Endothelial cell of umbilical vein (primary cell): ENCODE measurements around the gene FADS2. TPM values are rescaled to one million over a fixed set of nuclear protein-coding genes. Genes with fewer than 3 reads are reported as not detected.

ENCODE experiments used
- BruUV-seq: library from RNA; stranded (reverse); fragments of 400-500 nt; replicated peaks from 2 replicates; lab custom pipeline; 2021; lab: Mats Ljungman, UMichigan
- CTCF ChIA-PET: fragments of 300-600, 350-600 bp; sonication (Branson Sonifier 250); formaldehyde crosslinking; loops from one replicate; lab custom pipeline; 2021; ENCODE audit warnings: antibody characterized with exemption, inconsistent platforms; lab: Charles Lee
- POLR2A ChIA-PET: fragments of 300-600, 350-600 bp; sonication (Branson Sonifier 250); formaldehyde crosslinking; loops from one replicate; lab custom pipeline; 2021; ENCODE audit warnings: antibody characterized with exemption, inconsistent platforms; lab: Charles Lee
- DNase-seq: peaks from one replicate; pipeline ENCODE4 v3.0.0-alpha.2; 2011; ENCODE audit warnings: low read depth, low spot score
- FAIRE-seq: peaks from 2 replicates; lab custom pipeline; 2011; peaks lifted over from hg19 to GRCh38; lab: Jason Lieb, UNC
- H2AFZ ChIP-seq: 2 replicates; pipeline ENCODE4 v1.6.0; 2012; ENCODE audit warnings: low read depth, low read length, control low read depth, inconsistent platforms
- H3K27ac ChIP-seq: 2 replicates; pipeline ENCODE4 v1.5.1; 2011; ENCODE audit warnings: low read depth, mild to moderate bottlenecking, control low read depth, low read length, moderate library complexity; ENCODE audit not compliant: insufficient read depth
- H3K27me3 ChIP-seq, 2 experiments: 2 replicates each; pipeline versions ENCODE4 v1.6.0 to v1.6.1; 2011; ENCODE audit warnings: low read length in 2 of 2, mixed read lengths in 1 of 2; ENCODE audit not compliant: control insufficient read depth in 2 of 2, insufficient read depth in 2 of 2
- H3K36me3 ChIP-seq, 2 experiments: 2 replicates in 1 of 2; 3 replicates in 1 of 2; pipeline ENCODE4 v1.5.1; 2011; ENCODE audit warnings: low read length in 2 of 2, mild to moderate bottlenecking in 1 of 2, moderate library complexity in 1 of 2; ENCODE audit not compliant: control insufficient read depth in 2 of 2, insufficient read depth in 2 of 2; ENCODE audit errors: extremely low read depth in 1 of 2
- H3K4me1 ChIP-seq: 3 replicates; pipeline ENCODE4 v1.5.1; 2011; ENCODE audit warnings: mild to moderate bottlenecking, low read length; ENCODE audit not compliant: control insufficient read depth, insufficient read depth; ENCODE audit errors: extremely low read depth
- H3K4me2 ChIP-seq: 2 replicates; pipeline ENCODE4 v1.6.1; 2011; ENCODE audit warnings: low read length, control low read depth, mixed read lengths; ENCODE audit not compliant: insufficient read depth
- H3K4me3 ChIP-seq, 3 experiments: fragments of 200-600 bp in 1 of 3; sonication (generic), shearing (Covaris generic) in 1 of 3; replicated peaks in 1 of 3; 2 replicates each; pipeline ENCODE4 v1.5.1; 2011 to 2016; ENCODE audit warnings: control low read depth in 3 of 3, low read length in 3 of 3, mild to moderate bottlenecking in 2 of 3, inconsistent platforms in 1 of 3, low read depth in 1 of 3, moderate library complexity in 1 of 3; ENCODE audit not compliant: insufficient read depth in 1 of 3
- H3K79me2 ChIP-seq: 2 replicates; pipeline ENCODE4 v1.6.0; 2012; ENCODE audit warnings: low read length, inconsistent platforms; ENCODE audit not compliant: control insufficient read depth, insufficient read depth
- H3K9ac ChIP-seq: replicated peaks from 2 replicates; pipeline ENCODE3; 2011; ENCODE audit warnings: low read length, control low read depth; ENCODE audit not compliant: insufficient read depth; ENCODE audit errors: extremely low read depth
- H3K9me1 ChIP-seq: replicated peaks from 3 replicates; pipeline ENCODE4 v1.6.0; 2011; ENCODE audit warnings: mild to moderate bottlenecking, low read length; ENCODE audit not compliant: control insufficient read depth, insufficient read depth; ENCODE audit errors: extremely low read depth
- H3K9me3 ChIP-seq: replicated peaks from 2 replicates; pipeline ENCODE4 v1.5.1; 2012; ENCODE audit warnings: low read length, inconsistent platforms; ENCODE audit not compliant: control insufficient read depth, insufficient read depth
- H4K20me1 ChIP-seq: replicated peaks from 2 replicates; pipeline ENCODE3; 2011; ENCODE audit warnings: mild to moderate bottlenecking, low read length; ENCODE audit not compliant: control insufficient read depth, insufficient read depth; ENCODE audit errors: extremely low read depth
- EZH2 ChIP-seq: IDR thresholded peaks from 2 replicates; pipeline ENCODE4 v1.6.1; 2012; ENCODE audit warnings: borderline replicate concordance, low read depth, mild to moderate bottlenecking, moderate library complexity, low read length, inconsistent platforms; ENCODE audit not compliant: severe bottlenecking
- FOS ChIP-seq: IDR thresholded peaks from 2 replicates; pipeline ENCODE4 v1.6.1; 2011; ENCODE audit warnings: mild to moderate bottlenecking, low read length, moderate library complexity, borderline replicate concordance; ENCODE audit not compliant: insufficient read depth
- GATA2 ChIP-seq: IDR thresholded peaks from 2 replicates; pipeline ENCODE4 v1.7.0; 2011; ENCODE audit warnings: low read depth, mild to moderate bottlenecking, moderate library complexity, mixed read lengths, low read length; ENCODE audit not compliant: insufficient read length, insufficient read depth
- JUN ChIP-seq: IDR thresholded peaks from 2 replicates; pipeline ENCODE4 v1.6.1; 2011; ENCODE audit warnings: borderline replicate concordance, low read depth; ENCODE audit not compliant: insufficient read length, insufficient read depth
- MYC ChIP-seq: IDR thresholded peaks from one replicate; pipeline ENCODE4 v1.6.1; 2011; ENCODE audit warnings: mild to moderate bottlenecking, low read depth, low read length
- POLR2A ChIP-seq: IDR thresholded peaks from 2 replicates; pipeline ENCODE4 v1.6.1; 2012; ENCODE audit warnings: low read depth, mild to moderate bottlenecking, control low read depth, low read length
- POLR2AphosphoS5 ChIP-seq: IDR thresholded peaks from 2 replicates; pipeline ENCODE4 v1.6.1; 2012; ENCODE audit warnings: low read depth, mild to moderate bottlenecking, control low read depth, low read length, moderate library complexity; ENCODE audit not compliant: insufficient read depth
- dilution Hi-C: fragments of 300-500 bp; cut with MboI; formaldehyde crosslinking; loops from one replicate; pipeline ENCODE4 v1.15.0; 2019; ENCODE audit warnings: low sequenced_read_pairs; ENCODE audit not compliant: extremely low pct_ligation_motif_present
- intact Hi-C: fragments of 100-400 bp; cut with micrococcal nuclease; formaldehyde crosslinking; loops from one replicate; pipeline ENCODE4 v1.10.0; 2022
- polyA plus RNA-seq, 4 experiments: library from polyadenylated mRNA; depleted of rRNA in 3 of 4; stranded (reverse) in 3 of 4; unstranded in 1 of 4; fragments of >200 nt; gene quantifications; 2 replicates each; pipeline versions ENCODE4 v1.2.1 to v1.2.3, GENCODE V29; 2011 to 2012; ENCODE audit warnings: missing spikeins in 1 of 4
- total RNA-seq: library from RNA; stranded (reverse); gene quantifications from 2 replicates; pipeline ENCODE4 v1.2.3, GENCODE V29; 2021
- TF ChIP-seq, protein P1 (sequence below), 2 donors: IDR thresholded peaks; 1 replicate in 1 of 2; 2 replicates in 1 of 2; pipeline ENCODE4 v1.5.1; 2011; ENCODE audit warnings: low read length in 2 of 2, mild to moderate bottlenecking in 2 of 2, moderate library complexity in 2 of 2, control low read depth in 1 of 2, inconsistent platforms in 1 of 2, low read depth in 1 of 2; ENCODE audit not compliant: insufficient read depth in 1 of 2; ENCODE audit errors: extremely low read depth in 1 of 2
- TF ChIP-seq, protein P2 (sequence below): IDR thresholded peaks from 2 replicates; pipeline ENCODE4 v1.6.1; 2011; ENCODE audit not compliant: insufficient read depth, insufficient read length

FADS2 gene
- total and polyA plus RNA-seq, 2 donors (not counting 3 experiments of a cell fraction or from before 2014, with no cell fraction given): 668 to 898 TPM

DNA sequence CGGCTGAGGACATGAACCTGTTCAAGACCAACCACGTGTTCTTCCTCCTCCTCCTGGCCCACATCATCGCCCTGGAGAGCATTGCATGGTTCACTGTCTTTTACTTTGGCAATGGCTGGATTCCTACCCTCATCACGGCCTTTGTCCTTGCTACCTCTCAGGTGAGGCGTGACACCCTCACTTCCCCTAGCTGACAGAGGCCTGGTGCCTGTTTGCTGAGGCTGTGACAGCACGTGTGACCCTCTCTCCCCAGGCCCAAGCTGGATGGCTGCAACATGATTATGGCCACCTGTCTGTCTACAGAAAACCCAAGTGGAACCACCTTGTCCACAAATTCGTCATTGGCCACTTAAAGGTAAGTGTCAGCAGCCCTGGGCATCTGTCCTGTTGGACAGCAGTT, 12.3 kb downstream of the FADS2 start:
- no peak for TF ChIP-seq EZH2
- TF ChIP-seq, protein P1, sequence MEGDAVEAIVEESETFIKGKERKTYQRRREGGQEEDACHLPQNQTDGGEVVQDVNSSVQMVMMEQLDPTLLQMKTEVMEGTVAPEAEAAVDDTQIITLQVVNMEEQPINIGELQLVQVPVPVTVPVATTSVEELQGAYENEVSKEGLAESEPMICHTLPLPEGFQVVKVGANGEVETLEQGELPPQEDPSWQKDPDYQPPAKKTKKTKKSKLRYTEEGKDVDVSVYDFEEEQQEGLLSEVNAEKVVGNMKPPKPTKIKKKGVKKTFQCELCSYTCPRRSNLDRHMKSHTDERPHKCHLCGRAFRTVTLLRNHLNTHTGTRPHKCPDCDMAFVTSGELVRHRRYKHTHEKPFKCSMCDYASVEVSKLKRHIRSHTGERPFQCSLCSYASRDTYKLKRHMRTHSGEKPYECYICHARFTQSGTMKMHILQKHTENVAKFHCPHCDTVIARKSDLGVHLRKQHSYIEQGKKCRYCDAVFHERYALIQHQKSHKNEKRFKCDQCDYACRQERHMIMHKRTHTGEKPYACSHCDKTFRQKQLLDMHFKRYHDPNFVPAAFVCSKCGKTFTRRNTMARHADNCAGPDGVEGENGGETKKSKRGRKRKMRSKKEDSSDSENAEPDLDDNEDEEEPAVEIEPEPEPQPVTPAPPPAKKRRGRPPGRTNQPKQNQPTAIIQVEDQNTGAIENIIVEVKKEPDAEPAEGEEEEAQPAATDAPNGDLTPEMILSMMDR (IDR thresholded peaks at IDR 0.05; ENCODE audit: extremely low read depth in 1 of 2, insufficient read depth in 1 of 2, low read depth in 1 of 2, low read length in 2 of 2): no peak
- TF ChIP-seq, protein P2, sequence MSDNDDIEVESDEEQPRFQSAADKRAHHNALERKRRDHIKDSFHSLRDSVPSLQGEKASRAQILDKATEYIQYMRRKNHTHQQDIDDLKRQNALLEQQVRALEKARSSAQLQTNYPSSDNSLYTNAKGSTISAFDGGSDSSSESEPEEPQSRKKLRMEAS: no peak
- TF ChIP-seq GATA2: no peak
- TF ChIP-seq MYC: no peak
- no peak for TF ChIP-seq FOS
- no peak for TF ChIP-seq POLR2AphosphoS5
- TF ChIP-seq POLR2A: no peak
- TF ChIP-seq JUN: no peak
- Histone ChIP-seq H3K4me1 (peaks cover 6% of the 10 kb centered on the region), H3K9me1 (no peaks in the 10 kb centered on the region), H3K36me3 (peaks cover 42% of the 10 kb centered on the region in 2 experiments), H3K9me3 (no peaks in the 10 kb centered on the region), H2AFZ (no peak overlapping the region), H4K20me1 (no peaks in the 10 kb centered on the region), H3K27ac (no peak overlapping the region), H3K4me2 (no peak overlapping the region), H3K27me3 (no peaks in the 10 kb centered on the region), H3K4me3 (no peak overlapping the region), H3K9ac (no peak overlapping the region), H3K79me2 (peaks cover 52% of the 10 kb centered on the region)
- DNase-seq: no peak
- POLR2A ChIA-PET: no interaction called here
- intact Hi-C loops (no loop called here), dilution Hi-C loops (no loop called here)
- CTCF ChIA-PET: interaction anchor here (1.2 to 3.2 kb wide), 3 partner anchors 11 to 57 kb away, joined by 3 to 11 read pairs (median 3); no protein-coding TSS in a partner anchor
- BruUV-seq: no TSS peak
- FAIRE-seq: no peak
